Ecto neural progenitor cell (in vitro differentiated cells): ENCODE results near the gene ZNF506.
"Not testable (repeated sequence)": the region's sequence is repeated elsewhere in the genome, so short reads cannot be mapped to it uniquely, and the experiment has no call there.

Experiments
- DNase-seq: peaks from one replicate; pipeline ENCODE4 v3.0.0-alpha.2; 2018; ENCODE audit warnings: low spot score

The ZNF506 gene

GRCh38 chr19:19821366-19821951 is at the start of gene ZNF506:
TSS of gene ZNF506 (minus strand) at chr19:19821750. CDS start at chr19:19821603, 147 bp downstream.
- DNase-seq: peak; percentile 94

- DNase-seq: not testable (repeated sequence)
These were observed 48.5 kb upstream of the ZNF506 start for GRCh38 chr19:19870086-19870485.

GRCh38 chr19:19866611-19867248 is 45.2 kb upstream of the ZNF506 start:
- peak; percentile 84 for DNase-seq

GRCh38 chr19:19865750-19866610 is 44.4 kb upstream of the ZNF506 start, which contains the start of gene ZNF253:
TSS of gene ZNF253 (plus strand) at chr19:19865882. CDS start at chr19:19865997, 115 bp downstream.
- DNase-seq: peak; percentile 97

GRCh38 chr19:19860756-19861390 is 39.3 kb upstream of the ZNF506 start:
- DNase-seq: peak; percentile 76

GRCh38 chr19:19858751-19859150 is 37.2 kb upstream of the ZNF506 start:
- DNase-seq: no peak

- DNase-seq: not testable (repeated sequence)
These were observed 30.2 kb upstream of the ZNF506 start for GRCh38 chr19:19851740-19852139.

- no peak for DNase-seq
These were observed 27.5 kb upstream of the ZNF506 start for GRCh38 chr19:19849056-19849455.

GRCh38 chr19:19847781-19848180 is 26.2 kb upstream of the ZNF506 start:
- DNase-seq: no peak

GRCh38 chr19:19835560-19836038 is 14.0 kb upstream of the ZNF506 start:
- no peak for DNase-seq

- DNase-seq: no peak
These were observed 5.3 kb upstream of the ZNF506 start for GRCh38 chr19:19826875-19827274.

GRCh38 chr19:19823916-19824315 is 2.4 kb upstream of the ZNF506 start:
- DNase-seq: no peak

- not testable (repeated sequence) for DNase-seq
These were observed 426 bp upstream of the ZNF506 start for GRCh38 chr19:19821976-19822375.

GRCh38 chr19:19820774-19821320 is 703 bp downstream of the ZNF506 start:
- no peak for DNase-seq

GRCh38 chr19:19817357-19817756 is 4.2 kb downstream of the ZNF506 start:
- no peak for DNase-seq

- DNase-seq: no peak
These were observed 4.9 kb downstream of the ZNF506 start for GRCh38 chr19:19816679-19817078.

- not testable (repeated sequence) for DNase-seq
These were observed 9.6 kb downstream of the ZNF506 start for GRCh38 chr19:19811999-19812398.

GRCh38 chr19:19805480-19805879 is 16.1 kb downstream of the ZNF506 start:
- no peak for DNase-seq

GRCh38 chr19:19788015-19788414 is 33.5 kb downstream of the ZNF506 start:
- DNase-seq: no peak

- not testable (repeated sequence) for DNase-seq
These were observed 36.1 kb downstream of the ZNF506 start for GRCh38 chr19:19785476-19785875.

GRCh38 chr19:19782783-19783182 is 38.8 kb downstream of the ZNF506 start:
- DNase-seq: no peak

GRCh38 chr19:19781791-19782190 is 39.8 kb downstream of the ZNF506 start:
- DNase-seq: not testable (repeated sequence)
